Endometrial microvascular endothelial cells (primary cell): ENCODE measurements around the gene HSD11B2. TPM values are rescaled to one million over a fixed set of nuclear protein-coding genes. Genes with fewer than 3 reads are reported as not detected.
"Not testable (repeated sequence)": the region's sequence is repeated elsewhere in the genome, so short reads cannot be mapped to it uniquely, and the experiment has no call there.

Experiments
- in situ Hi-C: cut with HindIII; loops from 2 replicates; pipeline ENCODE4 v1.10.0; 2017; ENCODE audit warnings: low sequenced_read_pairs, low pct_unique_long_range_greater_than_20kb; ENCODE audit errors: inconsistent ontology term
- total RNA-seq: library from RNA; depleted of rRNA; stranded (reverse); fragments of >200 nt; gene quantifications from one replicate; pipeline ENCODE4 v1.2.3, GENCODE V29; 2015; ENCODE audit errors: inconsistent ontology term

The HSD11B2 gene
- total RNA-seq, 1 donor from 2014 or later: not detected

- in situ Hi-C loops: no loop called here
Measured at GRCh38 chr16:67409631-67410030, 21.3 kb upstream of the HSD11B2 start.

DNA sequence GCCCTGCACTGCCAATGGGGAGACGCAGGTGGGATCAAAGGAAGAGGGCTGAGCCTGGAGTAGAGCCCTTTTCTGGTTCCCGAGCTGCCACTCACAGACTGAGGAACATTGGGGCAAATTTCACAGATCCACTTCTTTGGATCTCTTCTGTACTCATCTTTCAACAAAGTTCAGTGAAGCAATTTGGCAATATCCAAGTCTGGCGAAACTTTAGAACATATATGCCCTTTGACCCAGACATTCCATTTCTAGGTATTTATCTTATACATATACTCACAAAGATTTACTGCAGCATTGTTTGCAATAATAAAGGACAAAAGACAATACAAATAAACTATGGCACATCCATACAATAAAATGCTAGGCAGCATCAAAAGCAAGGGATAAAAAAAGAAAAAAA is 19.6 kb upstream of the HSD11B2 start:
- in situ Hi-C loops: no loop called here

- in situ Hi-C loops: no loop called here
Measured at GRCh38 chr16:67412294-67412693, 18.6 kb upstream of the HSD11B2 start.

DNA sequence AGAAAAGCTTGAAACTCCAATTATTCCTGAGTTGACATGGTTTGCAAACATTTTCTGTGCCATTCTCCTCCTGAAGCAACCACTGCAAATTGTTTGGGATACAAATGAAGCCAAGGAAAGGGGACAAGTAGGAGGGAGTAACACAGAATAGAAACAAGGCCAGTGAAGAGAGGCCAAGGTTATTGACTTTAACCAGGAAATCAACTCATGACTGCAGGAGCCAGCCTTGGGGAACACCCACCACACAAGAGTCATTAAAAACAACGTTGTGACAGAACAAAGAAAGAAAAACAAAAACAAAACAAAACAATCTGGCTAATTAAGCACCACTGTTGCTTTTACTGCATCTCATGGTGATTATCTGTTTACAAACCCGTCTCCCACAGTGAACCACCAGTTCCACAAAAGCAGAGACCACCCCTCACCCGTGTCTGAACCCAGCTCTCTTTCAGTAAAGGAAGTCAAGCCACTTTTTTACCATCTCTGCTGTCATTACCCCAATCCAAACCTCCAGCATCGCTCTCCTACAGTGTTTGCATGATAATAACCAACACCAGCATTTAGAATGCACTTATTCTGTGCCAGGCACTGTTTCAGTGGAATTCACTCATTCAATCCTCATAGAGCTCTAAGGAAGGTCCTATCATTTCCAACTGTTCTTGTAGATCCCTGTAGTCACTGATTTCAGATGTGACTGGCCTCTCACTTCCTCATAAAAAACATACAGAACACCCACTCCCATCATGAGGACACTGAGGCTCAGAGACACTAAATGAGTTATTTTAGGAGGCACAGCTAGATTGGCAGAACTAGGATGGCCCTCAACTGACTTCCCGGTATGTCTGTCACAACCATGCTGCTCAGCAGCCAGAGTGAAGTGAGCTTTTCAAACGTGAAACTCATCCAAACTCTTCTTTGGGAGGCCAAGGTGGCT is 16.7 kb upstream of the HSD11B2 start:
- in situ Hi-C loops: no loop called here

DNA sequence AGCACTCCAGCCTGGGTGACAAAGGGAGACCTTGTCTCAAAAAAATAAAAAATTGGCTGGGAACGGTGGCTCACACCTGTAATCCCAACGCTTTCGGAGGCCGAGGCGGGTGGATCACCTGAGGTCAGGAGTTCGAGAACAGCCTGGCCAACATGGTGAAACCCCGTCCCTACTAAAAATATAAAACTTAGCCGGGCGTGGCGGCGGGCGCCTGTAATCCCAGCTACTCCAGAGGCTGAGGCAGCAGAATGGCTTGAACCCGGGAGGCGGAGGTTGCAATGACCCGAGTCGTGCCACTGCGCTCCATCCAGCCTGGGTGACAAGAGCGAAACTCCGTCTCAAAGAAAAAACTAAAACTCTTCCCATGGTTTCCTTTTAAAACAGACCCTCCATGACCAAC is 15.5 kb upstream of the HSD11B2 start:
- in situ Hi-C loops: not testable (repeated sequence)

GRCh38 chr16:67415872-67416793 is 14.8 kb upstream of the HSD11B2 start, which contains the start of gene ZDHHC1:
Gene ZDHHC1, minus strand, starts transcription at chr16:67416477. Its CDS starts 8,702 bp downstream, at chr16:67407775.
- in situ Hi-C loops: no loop called here

DNA sequence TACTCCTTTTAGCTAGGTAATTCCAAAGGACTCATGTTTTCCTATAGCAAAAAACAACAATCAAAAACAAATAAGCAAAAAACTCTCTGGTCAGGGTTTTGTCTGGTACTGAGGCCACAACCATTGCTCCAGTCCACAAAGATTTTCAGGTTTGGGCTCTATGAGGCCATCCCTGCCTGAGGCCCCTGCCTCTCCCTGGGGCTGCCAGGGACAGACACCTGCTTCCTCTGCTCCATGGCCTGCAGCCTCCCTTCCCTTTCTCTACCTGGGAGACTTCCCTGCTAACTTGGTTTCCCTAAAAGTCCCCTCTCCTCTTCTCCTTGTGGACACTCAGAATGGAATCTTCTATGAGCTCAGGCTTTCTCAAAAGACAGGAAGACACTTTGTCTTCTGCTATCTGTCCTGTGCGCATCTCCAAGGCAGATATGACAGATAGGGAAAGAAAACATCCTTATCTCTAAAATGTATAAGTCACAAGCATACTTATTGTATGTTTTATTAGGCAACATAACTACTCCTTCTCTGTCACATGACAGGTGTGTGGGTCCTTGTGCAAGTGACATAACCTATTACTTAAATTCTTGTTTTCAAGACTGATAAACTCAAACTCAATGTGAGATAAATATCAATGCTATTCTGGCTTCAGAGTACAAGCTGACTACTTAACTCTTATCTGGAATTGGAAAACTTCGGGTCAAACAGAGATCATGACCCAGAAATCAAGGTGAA is 13.4 kb upstream of the HSD11B2 start:
- in situ Hi-C loops: no loop called here

- in situ Hi-C loops: no loop called here
Measured at GRCh38 chr16:67419502-67419901, 11.4 kb upstream of the HSD11B2 start.

- in situ Hi-C loops: no loop called here
Measured at GRCh38 chr16:67419931-67420330, 11.0 kb upstream of the HSD11B2 start.

- in situ Hi-C loops: no loop called here
Measured at GRCh38 chr16:67421030-67421429, 9.9 kb upstream of the HSD11B2 start.

GRCh38 chr16:67423015-67423414 is 7.9 kb upstream of the HSD11B2 start:
- in situ Hi-C loops: no loop called here

- in situ Hi-C loops: no loop called here
Measured at GRCh38 chr16:67423611-67424260, 7.2 kb upstream of the HSD11B2 start.

DNA sequence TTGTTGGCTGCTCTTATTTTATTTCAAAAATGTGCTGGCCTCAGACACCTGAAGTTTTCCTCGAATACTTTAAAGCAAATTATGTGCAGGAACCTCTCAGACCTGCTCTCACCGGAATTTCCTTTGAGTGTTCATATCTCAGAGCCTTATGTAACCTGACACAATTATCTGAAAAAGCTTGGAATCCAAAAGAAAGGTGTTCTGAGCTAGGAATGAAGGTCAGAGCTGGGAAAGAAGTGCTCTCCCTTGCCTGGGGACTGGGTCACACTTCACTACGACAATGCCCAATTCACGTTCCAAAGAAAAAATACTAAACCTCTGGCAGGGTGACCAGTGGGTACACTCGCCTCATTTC is 6.7 kb upstream of the HSD11B2 start:
- in situ Hi-C loops: no loop called here

- in situ Hi-C loops: no loop called here
Measured at GRCh38 chr16:67425061-67425460, 5.9 kb upstream of the HSD11B2 start.

- in situ Hi-C loops: no loop called here
Measured at GRCh38 chr16:67425580-67425979, 5.3 kb upstream of the HSD11B2 start.

DNA sequence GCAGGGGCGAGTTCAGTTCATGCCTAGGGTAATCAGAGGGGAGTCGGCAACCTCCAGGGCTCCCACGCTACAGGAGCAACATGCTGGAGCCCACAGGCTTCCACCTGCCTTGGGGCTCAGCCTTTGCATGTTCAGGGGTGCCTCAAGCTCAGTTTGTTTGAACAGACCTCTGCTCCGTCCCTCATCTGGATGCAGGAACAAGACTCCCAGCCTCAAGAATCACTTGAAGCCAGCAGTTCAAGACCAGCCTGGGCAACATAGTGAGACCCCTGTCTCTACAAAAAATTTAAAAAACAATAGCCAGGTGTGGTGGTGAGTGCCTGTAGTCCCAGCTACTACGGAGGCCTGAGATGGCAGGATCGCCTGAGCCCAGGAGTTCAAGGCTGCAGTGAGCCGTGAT is 4.9 kb upstream of the HSD11B2 start:
- in situ Hi-C loops: no loop called here

DNA sequence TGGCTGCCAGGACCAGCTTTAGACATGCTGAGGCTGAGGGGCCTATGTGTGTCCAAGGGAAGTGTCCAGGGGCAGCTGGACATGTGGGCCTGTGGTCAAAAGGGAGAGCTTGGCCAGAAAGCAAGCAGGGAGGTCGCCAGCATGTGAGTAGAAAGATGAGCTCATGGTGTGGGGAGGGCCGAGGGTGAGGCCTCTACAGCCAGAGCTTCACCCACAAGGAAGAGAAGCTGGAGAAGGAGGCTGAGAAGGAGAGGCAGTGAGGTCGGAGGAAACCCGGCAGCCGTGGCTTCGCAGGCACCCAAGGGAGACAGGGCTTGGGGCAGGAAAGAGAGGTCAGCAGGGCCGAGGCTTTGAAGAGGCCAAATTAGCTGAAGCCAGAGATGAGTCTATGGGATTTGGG is 4.0 kb upstream of the HSD11B2 start:
- in situ Hi-C loops: no loop called here

DNA sequence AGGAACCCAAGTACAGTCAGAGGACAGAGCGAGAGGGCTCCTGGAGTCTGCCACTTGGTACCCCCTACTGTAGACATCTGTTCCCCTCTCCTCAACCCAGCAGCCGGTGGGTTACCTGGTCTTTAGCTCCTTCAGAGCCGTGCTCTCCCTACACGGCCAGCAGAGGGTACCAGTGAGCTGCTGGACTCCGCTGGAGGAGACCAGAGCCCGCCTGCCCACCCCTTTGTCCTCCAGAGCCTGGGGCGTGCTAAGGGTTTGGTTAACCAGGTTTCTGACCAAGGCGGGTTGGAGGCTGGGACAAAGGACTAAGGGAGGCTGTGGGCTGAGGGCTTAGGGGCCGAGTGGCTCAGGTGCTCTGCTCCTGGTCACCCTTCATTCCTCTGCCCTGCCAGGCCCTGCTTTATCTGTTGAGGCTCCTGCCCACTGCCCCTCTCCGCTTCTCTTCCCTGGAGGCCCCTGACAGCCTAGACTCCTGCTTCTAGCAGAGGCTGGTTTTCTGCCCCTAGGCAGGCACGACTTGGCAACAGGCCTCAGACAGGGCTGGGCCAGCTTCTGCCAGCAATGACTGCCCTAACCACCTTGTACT is 2.7 kb upstream of the HSD11B2 start:
- in situ Hi-C loops: no loop called here
